GM19351 (cell line): ENCODE measurements around the gene CCNE1.
"Not testable (repeated sequence)": the region's sequence is repeated elsewhere in the genome, so short reads cannot be mapped to it uniquely, and the experiment has no call there.

Source experiments
- ATAC-seq: cut with Tn5 transposase; IDR thresholded peaks from one replicate; pipeline ENCODE4 v1.9.1; 2021; ENCODE audit warnings: mild to moderate bottlenecking, moderate library complexity; ENCODE audit not compliant: unreplicated experiment

Gene CCNE1

DNA sequence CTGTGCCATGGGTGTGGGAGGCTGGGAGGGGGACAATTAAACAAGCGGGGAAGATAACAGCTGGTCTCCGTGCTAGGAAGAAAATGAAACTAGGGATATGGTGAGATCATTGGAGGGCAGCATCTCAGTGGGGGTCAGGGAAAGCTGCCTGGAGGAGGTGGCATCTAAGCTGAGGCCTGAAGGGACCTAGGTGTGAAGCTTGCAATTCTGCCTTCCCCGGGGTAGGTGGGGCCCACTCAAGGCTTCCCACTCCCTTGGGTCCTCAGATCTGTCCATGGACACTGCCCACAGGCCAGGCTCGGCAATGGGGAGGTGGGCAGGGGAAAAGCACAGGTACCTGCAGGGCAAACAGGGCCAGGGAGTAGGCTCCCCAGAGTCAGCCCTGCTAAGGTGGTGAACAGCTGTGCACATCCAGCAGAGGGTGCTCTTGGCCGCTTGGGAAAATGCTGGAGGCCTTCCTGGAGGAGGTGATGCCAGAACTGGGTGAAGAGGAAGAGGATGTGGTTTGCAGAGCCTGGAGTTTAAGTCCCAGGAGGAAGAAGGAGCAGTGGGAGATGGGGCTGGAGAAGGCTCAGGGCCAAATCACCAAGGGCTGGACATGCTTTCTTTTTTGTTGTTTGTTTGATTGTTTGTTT is 25.7 kb upstream of the CCNE1 start:
- ATAC-seq = no peak

DNA sequence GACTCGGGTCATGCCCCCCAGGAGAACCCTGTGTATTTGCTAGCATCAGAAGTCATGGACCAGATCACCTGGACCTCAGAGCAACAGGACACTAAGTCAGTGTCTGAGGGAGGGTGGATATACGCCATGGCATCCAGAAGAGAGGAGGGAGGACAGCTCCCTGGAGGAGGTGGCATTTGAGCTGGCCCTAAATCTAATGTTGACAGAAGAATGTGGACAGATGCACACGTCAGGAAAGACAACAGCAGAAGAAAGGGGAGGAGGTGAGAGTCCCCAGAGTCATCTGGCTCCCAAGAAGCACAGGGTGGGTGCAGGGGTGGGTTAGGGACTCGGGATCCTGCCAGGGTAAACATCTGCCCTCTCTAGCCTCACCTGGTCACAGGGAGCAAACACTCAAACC is 24.5 kb upstream of the CCNE1 start:
- no peak for ATAC-seq

DNA sequence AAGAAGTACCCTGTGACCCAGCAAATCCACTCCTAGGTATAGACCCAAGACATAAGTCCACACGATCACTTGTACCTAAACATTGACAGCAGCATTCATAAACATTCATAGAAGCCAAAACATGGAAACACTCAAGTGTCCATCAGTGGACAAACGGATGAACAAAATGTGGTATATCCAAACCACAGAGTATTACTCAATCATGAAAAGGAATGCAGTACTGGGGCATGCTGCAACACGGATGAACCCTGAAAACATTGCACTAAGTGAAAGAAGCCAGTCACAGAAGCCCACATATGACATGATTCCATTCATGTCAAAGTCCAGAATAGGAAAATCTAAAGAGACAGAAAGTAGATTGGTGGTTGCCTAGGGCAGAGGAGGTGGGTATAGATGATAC is 22.8 kb upstream of the CCNE1 start:
- no peak for ATAC-seq

DNA sequence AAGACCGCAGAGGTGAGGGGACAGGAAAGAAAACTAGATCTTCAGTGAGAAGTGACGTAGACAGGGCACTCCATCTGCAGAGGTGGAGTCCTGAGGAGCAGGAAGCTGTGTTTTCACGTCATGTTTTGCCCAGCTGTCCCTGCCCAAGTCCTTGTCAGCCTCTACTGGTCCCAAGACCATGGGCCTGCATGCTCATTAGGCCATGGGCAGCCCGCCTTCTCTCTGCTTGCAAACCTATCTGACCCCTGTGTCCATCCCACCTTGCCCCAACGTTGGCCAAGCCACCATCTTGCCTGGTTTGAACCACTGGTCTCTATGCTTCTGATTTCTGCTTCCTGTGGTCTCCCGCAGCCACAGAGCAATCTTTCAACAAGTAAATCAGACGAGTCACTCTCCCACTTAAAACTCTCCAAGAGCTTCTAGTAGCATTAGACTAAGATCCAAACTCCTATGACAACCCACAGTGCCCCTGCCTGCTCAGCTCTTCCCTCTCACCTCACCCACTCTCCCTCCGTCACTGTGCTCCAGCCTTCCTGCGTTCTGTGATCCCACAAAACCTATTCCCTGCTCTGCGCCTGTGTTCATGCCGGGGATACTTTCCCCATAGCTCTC is 18.6 kb upstream of the CCNE1 start:
- ATAC-seq = no peak

DNA sequence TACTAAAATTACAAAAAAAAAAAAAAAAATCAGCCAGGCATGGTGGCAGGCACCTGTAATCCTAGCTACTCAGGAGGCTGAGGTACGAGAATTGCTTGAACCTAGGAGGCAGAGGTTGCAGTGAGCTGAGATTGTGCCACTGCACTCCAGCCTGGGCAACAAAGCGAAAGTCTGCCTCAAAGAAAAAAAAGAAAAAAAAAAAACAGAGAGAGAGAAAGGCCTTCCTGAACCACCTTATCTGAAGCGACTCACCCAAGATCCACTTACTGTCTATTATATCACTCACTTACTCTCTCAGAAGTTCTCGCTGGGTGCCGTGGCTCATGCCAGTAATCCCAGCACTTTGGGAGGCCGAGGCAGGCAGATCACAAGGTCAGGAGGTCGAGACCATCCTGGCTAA is 17.3 kb upstream of the CCNE1 start:
- ATAC-seq = not testable (repeated sequence)

DNA sequence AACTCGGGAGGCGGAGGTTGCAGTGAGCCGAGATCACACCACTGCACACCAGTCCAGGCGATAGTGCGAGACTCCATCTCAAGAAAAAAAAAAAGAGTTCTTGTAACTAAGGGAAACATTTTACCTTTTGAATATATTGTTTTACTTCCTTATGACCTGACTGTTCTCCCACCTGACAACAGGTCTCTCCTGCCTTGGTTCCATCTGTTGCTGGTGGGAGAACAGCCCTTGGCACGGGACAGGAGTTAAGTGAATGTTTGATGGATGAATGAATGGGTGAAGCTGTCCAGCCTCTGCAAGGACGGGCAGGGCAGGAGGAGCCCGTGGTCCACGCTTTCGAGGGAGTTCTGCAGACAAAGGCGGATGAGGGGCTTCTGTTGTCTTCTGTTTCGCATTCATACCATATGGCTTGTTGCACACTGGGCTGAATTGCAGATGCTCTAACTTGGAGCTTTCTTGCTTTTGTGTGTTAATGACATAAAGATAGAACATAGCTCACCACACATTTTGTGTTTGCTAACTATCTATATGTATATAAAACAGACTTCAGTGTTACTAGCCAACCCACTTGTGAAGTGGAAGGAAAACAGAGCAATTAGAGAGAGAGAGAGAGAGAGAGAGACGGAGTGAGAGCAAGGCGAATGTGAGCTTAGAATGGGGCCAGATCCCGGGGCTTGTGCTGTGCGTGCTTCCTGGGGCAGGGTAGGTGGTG is 16.2 kb upstream of the CCNE1 start:
- no peak for ATAC-seq

DNA sequence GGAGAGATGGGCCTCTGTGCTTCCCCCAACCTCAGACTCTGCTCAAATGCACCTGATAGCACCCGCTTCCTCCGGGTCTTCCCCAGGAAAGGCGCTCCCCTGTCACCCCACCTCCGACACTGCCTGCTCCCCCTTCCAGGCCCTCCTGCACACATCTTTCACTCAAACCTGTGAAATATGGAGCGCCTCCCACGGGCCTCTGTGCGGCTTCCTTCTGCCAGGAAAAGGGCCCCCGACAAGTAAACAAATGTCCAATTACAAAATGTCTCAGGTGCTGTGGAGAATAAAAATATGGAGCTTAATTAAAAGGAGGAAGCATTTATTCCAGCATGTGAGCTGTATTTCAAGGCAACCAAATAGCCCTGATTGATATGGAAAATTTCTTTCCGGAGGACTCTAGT is 15.6 kb upstream of the CCNE1 start:
- ATAC-seq = no peak

DNA sequence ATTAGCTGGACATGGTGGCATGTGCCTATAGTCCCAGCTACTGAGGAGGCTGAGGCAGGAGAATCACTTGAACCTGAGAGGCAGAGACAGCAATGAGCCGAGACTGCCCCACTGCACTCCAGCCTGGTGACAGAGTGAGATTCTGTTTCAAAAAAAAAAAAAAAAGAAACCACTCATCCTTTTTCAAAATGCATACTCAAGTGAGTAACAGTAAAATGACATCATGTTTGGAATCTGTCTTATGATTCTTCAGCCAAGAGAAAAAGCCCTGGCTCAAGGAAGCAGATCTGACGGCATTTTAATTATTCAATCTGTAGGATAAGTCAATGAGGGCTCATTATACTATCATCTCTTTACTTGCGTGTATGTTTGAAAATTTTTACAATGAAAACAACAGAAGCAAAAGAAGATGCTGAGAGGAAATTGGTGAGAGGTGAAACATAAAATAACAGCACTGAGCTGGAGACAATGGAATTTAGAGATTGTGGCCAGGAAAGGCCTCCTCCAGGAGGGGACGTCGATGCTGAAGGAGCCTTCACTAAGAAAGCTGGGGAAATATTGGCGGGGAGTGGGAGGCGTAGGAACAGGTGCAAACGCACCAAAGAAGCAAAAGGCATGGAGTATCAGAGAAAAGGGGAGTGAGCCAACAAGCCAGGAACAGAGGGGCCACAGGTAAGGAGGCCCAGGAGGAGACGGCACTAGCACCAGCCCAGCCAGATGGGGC is 12.9 kb upstream of the CCNE1 start:
- no peak for ATAC-seq

DNA sequence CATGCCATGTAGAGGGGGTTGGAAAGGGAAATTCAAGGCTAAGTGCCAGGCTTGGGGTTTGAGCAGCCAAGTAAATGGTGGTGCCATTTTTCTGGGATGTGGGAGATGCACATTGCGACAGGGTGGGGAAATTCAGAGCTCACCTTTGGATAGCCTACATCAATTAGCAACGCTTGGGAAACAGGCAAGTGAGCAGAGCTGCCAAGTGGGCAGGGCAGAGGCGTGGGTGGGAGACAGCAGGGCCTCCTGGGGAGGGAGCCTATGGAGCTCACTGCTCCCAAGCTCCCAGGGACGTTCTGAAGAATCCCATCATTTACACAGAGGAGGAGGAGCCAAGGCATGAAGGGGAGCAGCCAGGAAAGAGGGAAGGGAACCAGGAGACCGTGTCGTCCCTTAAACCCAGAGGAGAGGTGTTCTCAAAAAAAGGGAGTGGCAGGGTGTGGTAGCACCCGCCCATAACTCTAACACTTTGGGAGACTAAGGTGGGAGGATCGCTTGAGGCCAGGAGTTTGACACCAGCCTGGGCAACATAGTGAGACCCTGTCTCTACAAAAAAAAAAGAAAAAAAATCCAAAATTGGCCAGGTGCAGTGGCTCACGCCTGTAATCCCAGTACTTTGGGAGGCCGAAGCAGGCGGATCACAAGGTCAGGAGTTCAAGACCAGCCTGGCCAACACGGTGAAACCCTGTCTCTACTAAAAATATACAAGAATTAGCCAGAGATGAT is 11.5 kb upstream of the CCNE1 start:
- ATAC-seq = no peak

DNA sequence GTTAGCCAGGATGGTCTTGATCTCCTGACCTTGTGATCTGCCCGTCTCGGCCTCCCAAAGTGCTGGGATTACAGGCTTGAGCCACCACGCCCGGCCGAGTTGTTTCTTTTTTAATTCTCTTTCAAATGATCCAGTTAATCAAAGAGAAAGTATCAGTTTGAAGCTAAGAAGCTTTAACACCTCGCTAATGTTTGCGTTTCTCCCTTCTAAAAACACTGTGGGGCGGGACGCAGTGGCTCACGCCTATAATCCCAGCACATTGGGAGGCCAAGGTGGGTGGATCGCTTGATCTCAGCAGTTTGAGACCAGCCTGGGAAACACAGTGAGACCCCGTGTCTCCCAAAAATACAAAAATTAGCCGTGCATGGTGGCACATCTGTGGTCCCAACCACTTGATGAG is 7.8 kb upstream of the CCNE1 start:
- ATAC-seq = not testable (repeated sequence)

DNA sequence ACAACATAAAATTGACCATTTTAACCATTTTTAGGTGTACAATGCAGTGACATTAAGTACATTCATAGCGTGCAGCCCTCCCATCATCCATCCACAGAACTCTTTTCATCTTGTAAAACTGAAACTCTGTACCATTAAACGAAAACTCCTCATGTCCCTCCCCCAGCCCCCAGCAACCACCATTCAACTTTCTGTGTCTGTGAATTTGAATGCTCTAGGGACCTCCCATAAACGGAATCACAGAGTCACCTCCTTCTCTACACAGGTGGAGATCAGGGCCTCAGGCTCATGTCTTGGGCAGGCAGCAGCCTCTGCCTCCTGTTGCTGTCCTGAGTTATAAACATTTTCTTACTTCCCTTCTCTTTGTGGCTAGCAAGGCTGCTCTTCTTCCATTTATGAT is 7.3 kb upstream of the CCNE1 start:
- peak; percentile 97 for ATAC-seq

DNA sequence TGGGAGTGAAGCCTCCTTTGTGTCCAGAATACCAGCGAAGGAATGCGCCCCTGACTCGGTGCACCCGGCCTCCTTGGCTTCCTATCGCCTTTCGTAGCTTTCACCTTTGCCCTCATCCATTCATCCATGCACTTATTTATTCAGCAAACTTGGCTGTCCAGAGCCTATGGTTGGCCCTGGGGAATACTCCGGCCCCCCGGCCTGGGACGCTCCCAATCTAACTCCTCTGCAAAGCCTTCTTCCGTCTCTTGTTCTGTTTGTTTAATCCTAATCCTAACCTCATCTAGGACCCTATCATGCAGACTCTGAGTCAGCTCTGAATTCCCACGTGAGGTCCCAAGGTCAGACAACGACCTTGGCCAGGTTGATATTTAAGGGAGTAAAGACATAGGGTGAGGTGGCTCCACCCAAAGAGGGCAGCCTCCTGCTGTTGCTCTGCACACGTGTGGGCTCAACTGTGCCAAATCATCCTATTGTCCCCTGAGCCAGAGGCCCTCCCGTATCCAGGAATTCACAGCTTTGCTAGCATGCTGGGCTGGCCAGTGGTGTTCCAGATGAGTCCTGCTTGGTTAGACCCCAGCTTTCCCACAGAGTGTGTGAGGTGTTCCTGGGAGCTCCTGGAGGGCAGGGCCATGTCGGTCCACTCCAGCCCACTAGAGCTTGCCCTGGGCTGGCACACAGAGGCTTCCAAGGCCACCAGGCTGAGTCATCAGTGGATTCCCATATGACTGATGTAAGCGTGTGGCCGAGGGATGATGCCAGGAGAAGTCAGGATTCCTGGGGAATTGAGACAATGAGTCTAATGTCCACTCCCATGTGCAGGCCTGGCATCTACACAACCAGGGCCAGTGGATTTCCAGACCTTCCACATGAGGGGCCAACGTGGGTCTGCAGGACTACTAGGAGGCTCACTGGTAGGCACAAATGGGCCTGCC is 6.5 kb upstream of the CCNE1 start:
- ATAC-seq = no peak

DNA sequence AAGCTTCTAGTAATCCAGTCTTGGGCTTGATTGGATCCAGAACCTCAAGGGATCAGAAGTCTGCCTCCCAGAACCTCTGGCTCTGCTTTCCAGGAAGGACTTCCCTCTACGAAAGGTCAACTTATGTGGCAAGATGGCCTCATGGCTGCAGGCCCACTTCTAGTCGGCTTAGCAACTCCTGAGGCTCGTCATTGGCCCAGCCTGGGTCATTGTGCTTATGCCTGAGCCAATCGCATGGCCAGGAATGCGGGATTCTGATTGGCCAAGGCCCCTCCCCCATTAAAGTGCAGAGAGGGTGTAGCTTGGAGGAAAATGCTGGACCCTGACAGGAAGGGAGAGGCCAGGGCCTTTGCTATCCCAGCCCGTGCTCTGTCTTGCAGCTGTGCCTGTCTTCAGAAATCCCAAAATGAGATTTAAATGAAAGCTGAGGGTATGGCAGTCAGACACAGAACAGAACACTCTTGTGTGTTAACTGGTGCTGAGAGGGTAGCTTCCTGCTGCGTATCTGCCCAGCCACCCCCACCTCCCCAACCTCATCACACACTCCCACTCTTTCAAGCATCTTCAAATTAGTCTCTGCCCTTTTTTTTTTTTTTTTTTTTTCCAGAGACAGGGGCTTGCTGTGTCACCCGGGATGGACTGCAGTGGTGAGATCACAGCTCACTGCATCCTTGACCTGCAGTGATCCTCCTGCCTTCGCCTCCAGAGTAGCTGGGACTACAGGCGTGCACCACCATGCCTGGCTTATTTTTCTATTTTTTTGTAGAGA is 5.5 kb upstream of the CCNE1 start:
- no peak for ATAC-seq

DNA sequence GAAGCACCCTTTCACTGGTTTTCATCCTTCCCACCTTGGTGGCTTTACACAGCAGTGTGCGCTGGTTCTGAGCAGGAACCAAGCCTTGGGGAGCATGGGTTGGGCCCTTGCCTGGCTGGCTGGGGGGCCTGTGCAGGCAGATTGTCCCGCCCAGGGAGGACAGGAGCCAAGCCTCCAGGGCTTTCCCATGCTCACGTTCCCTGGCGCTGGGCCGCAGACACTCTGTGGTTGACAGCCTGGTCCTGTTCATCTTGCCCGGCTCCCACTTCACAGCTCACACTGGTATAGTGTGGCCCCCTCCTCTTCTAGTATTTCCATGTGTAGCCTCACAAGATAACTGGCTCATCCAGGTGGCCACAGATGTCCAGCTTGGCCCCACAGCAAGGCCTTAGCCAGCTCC is 4.6 kb upstream of the CCNE1 start:
- ATAC-seq = no peak

DNA sequence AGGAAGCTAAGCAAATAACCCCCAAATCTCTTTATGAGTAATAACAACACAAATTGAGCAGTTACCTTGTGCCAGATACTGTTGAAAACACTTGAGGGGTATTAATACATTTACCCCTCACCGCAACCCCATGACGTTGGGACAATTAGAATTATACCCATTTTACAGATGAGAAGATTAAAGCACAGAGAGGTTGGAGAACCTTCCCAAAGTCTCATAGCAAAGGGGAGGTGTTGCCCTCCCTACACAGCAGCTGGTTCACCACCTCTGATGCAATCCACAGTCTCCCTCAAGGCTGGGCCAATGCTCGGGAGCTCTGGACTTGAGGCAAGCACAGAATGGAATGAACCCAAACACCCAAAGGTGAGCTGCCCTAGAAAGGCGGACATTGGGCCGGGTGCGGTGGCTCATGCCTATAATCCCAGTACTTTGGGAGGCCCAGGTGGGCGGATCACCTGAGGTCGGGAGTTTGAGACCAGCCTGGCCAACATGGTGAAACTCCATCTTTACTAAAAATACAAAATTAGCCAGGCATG is 3.9 kb upstream of the CCNE1 start:
- no peak for ATAC-seq

DNA sequence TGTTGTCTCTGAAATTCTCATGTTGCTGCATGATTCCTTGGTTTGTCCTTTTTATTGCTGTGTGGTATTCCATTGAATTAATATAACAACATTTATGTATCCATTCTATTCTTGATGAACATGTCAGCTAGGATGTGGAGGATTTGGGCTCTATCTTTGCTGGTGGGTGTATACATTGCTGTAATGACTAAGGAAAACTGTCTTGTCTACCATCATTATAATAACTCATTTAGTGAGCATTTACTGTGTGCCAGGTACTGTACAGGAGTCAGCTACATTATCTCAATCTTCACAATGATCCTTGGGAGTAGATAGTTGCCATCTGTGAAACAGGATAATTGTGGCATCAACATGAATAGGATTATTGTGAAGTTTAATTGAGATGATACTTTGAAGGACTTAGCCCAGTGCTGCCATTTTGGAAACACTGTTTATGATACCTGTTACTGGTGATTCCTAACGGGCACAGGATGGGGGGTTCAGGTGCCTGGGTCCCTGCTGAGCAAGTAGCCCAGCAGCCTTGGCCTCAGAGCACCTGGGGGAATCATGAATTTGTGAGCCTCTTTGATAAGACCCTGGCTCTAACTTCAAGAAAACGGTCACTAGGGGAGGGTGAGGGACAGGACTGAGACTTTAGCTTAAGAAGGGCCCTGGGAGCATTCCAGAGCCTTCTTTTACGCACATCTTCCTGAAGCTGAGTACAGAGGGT is 1.8 kb upstream of the CCNE1 start:
- no peak for ATAC-seq

DNA sequence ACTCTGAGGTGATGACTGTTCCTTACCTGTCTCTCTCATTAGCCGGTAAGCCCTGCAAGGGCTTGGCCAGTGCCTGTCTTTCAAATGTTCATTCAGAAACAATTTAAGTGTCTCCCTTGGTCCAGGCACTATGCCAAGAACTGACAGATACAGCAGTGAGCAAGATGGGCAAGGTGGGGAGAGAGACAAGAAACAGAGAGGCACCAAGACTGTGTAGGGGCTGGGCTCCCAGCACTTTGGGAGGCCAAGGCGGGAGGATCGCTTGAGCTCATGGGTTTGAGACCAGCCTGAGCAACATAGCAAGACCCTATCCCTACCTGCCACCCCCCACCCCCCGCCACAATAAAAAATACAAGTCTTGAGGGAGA is 1.3 kb upstream of the CCNE1 start:
- no peak for ATAC-seq

DNA sequence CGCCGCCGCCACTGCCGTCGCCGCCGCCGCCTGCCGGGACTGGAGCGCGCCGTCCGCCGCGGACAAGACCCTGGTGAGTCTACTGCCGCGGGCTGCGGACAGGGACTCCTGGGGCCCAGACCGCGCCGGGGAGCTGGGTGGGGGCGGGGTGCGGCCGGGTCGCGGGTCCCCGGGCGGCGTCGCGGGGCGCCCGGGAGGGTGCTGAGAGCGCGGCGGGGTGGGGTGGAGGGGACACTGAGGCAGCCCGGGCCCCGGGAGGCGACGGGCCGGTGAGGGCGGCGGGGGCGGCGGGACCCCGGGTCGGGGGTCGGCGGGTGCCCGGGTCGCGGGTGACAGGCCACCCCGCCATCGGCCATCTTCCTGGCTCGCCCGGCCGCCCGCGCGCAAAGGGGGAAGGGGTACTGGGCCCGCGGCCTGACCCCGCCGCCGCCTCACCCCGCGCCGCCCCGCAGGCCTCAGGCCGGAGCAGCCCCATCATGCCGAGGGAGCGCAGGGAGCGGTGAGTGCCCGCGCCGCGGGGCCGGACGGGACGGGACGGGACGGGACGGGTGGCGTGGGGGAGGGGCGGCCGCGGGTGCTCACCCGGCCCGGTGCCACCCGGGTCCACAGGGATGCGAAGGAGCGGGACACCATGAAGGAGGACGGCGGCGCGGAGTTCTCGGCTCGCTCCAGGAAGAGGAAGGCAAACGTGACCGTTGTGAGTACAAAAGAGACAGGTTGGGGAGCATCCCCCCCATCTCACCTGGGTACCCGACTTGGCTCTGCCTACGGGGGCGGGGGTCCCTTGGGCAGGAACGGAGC is 489 bp downstream of the CCNE1 start:
- peak; percentile 18 for ATAC-seq
